NCI-H146 (cell line): ENCODE data around the gene PCYT1A.
A peak's percentile ranks its signal among the peaks of the same experiment; 100 is the strongest.
"Not testable (repeated sequence)": the region's sequence is repeated elsewhere in the genome, so short reads cannot be mapped to it uniquely, and the experiment has no call there.

Experiments
- DNase-seq: peaks from one replicate; lab custom pipeline; 2025; lab: John Stamatoyannopoulos, UW

The PCYT1A gene

GRCh38 chr3:196214783-196215441 is 72.6 kb downstream of the PCYT1A start:
- no peak for DNase-seq

GRCh38 chr3:196210673-196211556 is 76.6 kb downstream of the PCYT1A start, which contains the start of gene ZDHHC19:
TSS of gene ZDHHC19 (minus strand) at chr3:196211400. CDS start at chr3:196211315, 85 bp downstream.
- no peak for DNase-seq

- not testable (repeated sequence) for DNase-seq
Measured at GRCh38 chr3:196209944-196210672, 77.4 kb downstream of the PCYT1A start.

GRCh38 chr3:196208942-196209695 is 78.4 kb downstream of the PCYT1A start:
- DNase-seq: no peak

GRCh38 chr3:196207833-196208607 is 79.5 kb downstream of the PCYT1A start:
- DNase-seq: peak; percentile 92

GRCh38 chr3:196207159-196207832 is 80.2 kb downstream of the PCYT1A start:
- peak; percentile 67 for DNase-seq

GRCh38 chr3:196205442-196206205 is 81.9 kb downstream of the PCYT1A start:
- not testable (repeated sequence) for DNase-seq

GRCh38 chr3:196203846-196204245 is 83.7 kb downstream of the PCYT1A start:
- DNase-seq: no peak

- peak; percentile 32 for DNase-seq
Measured at GRCh38 chr3:196202516-196202970, 85.0 kb downstream of the PCYT1A start.

GRCh38 chr3:196198771-196199753 is 88.5 kb downstream of the PCYT1A start:
- no peak for DNase-seq

GRCh38 chr3:196198081-196198675 is 89.3 kb downstream of the PCYT1A start:
- no peak for DNase-seq

GRCh38 chr3:196197524-196197923 is 90.0 kb downstream of the PCYT1A start:
- DNase-seq: no peak

GRCh38 chr3:196195664-196196265 is 91.8 kb downstream of the PCYT1A start:
- DNase-seq: no peak

- DNase-seq: no peak
Measured at GRCh38 chr3:196194542-196194915, 93.0 kb downstream of the PCYT1A start.

GRCh38 chr3:196193736-196194541 is 93.6 kb downstream of the PCYT1A start:
- DNase-seq: no peak

- no peak for DNase-seq
Measured at GRCh38 chr3:196193133-196193735, 94.3 kb downstream of the PCYT1A start.
